ENCODE measurements around the gene C4orf33.
A peak's percentile ranks its signal among the peaks of the same experiment; 100 is the strongest.
"Not testable (repeated sequence)": the region's sequence is repeated elsewhere in the genome, so short reads cannot be mapped to it uniquely, and the experiment has no call there.

The C4orf33 gene

GRCh38 chr4:129095811-129096454 is at the start of gene C4orf33:
Gene C4orf33 (plus strand): TSS chr4:129096152. CDS start chr4:129102611, 6,459 bp downstream.
- Mint-ChIP-seq H3K9me3 (no peaks in the 10 kb centered on the region), H3K4me3 (peak within 1 kb of the TSS; percentile 95), H3K36me3 (ENCODE audit: low read depth) (no peaks in the 10 kb centered on the region), H3K27ac (peak within 1 kb of the TSS; percentile 96), H3K4me1 (peaks cover 21% of the 10 kb centered on the region), H3K27me3 (ENCODE audit: low read depth, poor library complexity) (peaks cover 9% of the 10 kb centered on the region)
- DNase-seq: peak; percentile 53
- no peak for TF ChIP-seq CTCF (IDR thresholded peaks at IDR 0.05)

- TF ChIP-seq CTCF (IDR thresholded peaks at IDR 0.05): no peak
- Mint-ChIP-seq H3K4me1 (no peaks in the 10 kb centered on the region), H3K9me3 (peaks cover 99% of the 10 kb centered on the region), H3K36me3 (ENCODE audit: low read depth) (peaks cover 91% of the 10 kb centered on the region), H3K4me3 (no peak overlapping the region), H3K27me3 (ENCODE audit: low read depth, poor library complexity) (peaks cover 3% of the 10 kb centered on the region), H3K27ac (no peak overlapping the region)
- DNase-seq: no peak
These were observed 36.9 kb upstream of the C4orf33 start for GRCh38 chr4:129059028-129059427.

GRCh38 chr4:129062580-129062979 is 33.4 kb upstream of the C4orf33 start:
- no peak for TF ChIP-seq CTCF (IDR thresholded peaks at IDR 0.05)
- Mint-ChIP-seq H3K4me1 (no peaks in the 10 kb centered on the region), H3K4me3 (no peak overlapping the region), H3K9me3 (peaks cover 83% of the 10 kb centered on the region), H3K36me3 (ENCODE audit: low read depth) (peaks cover 82% of the 10 kb centered on the region), H3K27ac (no peak overlapping the region), H3K27me3 (ENCODE audit: low read depth, poor library complexity) (peaks cover 3% of the 10 kb centered on the region)
- no peak for DNase-seq

GRCh38 chr4:129063640-129064039 is 32.3 kb upstream of the C4orf33 start:
- Mint-ChIP-seq H3K27me3 (ENCODE audit: low read depth, poor library complexity) (peaks cover 3% of the 10 kb centered on the region), H3K4me3 (no peak overlapping the region), H3K9me3 (peaks cover 82% of the 10 kb centered on the region), H3K36me3 (ENCODE audit: low read depth) (peaks cover 84% of the 10 kb centered on the region), H3K4me1 (no peaks in the 10 kb centered on the region), H3K27ac (no peak overlapping the region)
- no peak for TF ChIP-seq CTCF (IDR thresholded peaks at IDR 0.05)
- DNase-seq: no peak

GRCh38 chr4:129064717-129065116 is 31.2 kb upstream of the C4orf33 start:
- no peak for DNase-seq
- Mint-ChIP-seq H3K36me3 (ENCODE audit: low read depth) (peaks cover 82% of the 10 kb centered on the region), H3K27ac (no peak overlapping the region), H3K4me3 (no peak overlapping the region), H3K27me3 (ENCODE audit: low read depth, poor library complexity) (peaks cover 3% of the 10 kb centered on the region), H3K4me1 (no peaks in the 10 kb centered on the region), H3K9me3 (peaks cover 83% of the 10 kb centered on the region)
- TF ChIP-seq CTCF (IDR thresholded peaks at IDR 0.05): no peak

- Mint-ChIP-seq H3K9me3 (peaks cover 79% of the 10 kb centered on the region), H3K36me3 (ENCODE audit: low read depth) (peaks cover 79% of the 10 kb centered on the region)
- DNase-seq; H3K27ac Mint-ChIP-seq; H3K4me1 Mint-ChIP-seq; H3K4me3 Mint-ChIP-seq; H3K27me3 Mint-ChIP-seq (ENCODE audit: low read depth, poor library complexity): not testable (repeated sequence)
These were observed 26.4 kb upstream of the C4orf33 start for GRCh38 chr4:129069537-129069936.

All from nephron progenitor cell (in vitro differentiated cells).